ENCODE measurements around the gene LARGE1.
"Not testable (repeated sequence)": the region's sequence is repeated elsewhere in the genome, so short reads cannot be mapped to it uniquely, and the experiment has no call there.

Gene LARGE1

GRCh38 chr22:33421859-33422258 is 498.4 kb downstream of the LARGE1 start:
- DNase-seq (ENCODE audit: low spot score) = no peak

GRCh38 chr22:33418484-33418883 is 501.8 kb downstream of the LARGE1 start:
- DNase-seq (ENCODE audit: low spot score) = no peak

GRCh38 chr22:33415401-33415800 is 504.9 kb downstream of the LARGE1 start:
- no peak for DNase-seq (ENCODE audit: low spot score)

DNA sequence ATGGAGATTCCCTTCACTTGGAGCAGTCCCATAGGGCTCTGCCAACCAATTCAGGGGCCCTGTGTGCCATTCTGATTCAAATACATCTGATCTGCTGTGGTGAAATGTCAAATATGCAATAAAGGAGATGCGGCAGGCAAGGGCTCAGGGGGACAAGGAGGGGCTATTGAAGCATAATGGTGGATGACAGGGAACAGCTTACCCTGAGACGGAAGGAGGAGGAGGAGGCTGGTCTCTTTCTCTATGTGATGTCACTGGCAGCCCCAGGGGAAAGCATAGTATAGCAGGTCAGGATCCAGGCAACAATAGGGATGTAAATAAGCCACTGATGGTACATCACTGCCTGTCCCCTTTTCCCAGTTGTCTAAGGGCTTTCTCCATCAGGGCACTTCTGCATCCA is 511.2 kb downstream of the LARGE1 start:
- DNase-seq (ENCODE audit: low spot score) = no peak

DNA sequence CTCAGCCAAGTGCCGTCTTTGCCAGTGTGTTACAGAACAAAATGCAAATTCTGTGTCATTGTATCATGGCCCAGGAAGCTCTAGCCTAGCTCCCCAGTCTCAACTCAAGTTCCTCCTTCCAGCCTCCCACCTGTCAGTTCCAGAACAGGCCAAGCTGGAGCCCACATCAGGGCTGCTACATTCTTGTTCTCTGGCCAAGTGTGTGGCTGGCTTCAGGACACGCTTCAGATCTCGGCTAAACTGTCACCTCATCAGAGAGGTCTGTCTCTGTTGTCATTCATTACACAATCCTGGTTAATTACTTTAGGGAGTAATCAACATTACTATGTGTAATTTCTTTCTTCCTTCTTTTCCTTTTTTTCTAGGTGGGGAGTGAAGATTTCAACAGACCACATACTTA is 515.1 kb downstream of the LARGE1 start:
- no peak for DNase-seq (ENCODE audit: low spot score)

DNA sequence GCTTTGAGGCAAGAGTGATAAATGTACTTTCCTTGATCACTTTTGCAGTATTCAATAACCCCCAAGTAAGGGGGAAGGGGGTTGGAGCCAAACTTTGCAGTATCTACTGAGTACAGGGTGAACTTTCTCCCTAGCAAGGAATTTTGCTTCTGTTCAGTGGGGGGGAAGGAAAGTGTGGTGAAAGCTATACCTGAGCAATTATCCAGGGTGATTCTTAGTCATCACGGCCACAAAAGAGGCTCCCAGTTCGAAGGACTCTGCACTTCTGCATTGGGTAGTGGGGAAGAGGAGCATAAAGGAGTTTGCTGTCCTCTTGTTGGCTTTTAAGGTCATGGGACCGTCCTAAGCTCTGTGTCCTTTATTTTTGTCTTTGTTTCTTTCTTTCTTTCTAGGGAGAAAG is 515.6 kb downstream of the LARGE1 start:
- DNase-seq (ENCODE audit: low spot score) = no peak

- DNase-seq (ENCODE audit: low spot score) = no peak
Measured at GRCh38 chr22:33402325-33402724, 518.0 kb downstream of the LARGE1 start.

- no peak for DNase-seq (ENCODE audit: low spot score)
Measured at GRCh38 chr22:33401291-33401690, 519.0 kb downstream of the LARGE1 start.

DNA sequence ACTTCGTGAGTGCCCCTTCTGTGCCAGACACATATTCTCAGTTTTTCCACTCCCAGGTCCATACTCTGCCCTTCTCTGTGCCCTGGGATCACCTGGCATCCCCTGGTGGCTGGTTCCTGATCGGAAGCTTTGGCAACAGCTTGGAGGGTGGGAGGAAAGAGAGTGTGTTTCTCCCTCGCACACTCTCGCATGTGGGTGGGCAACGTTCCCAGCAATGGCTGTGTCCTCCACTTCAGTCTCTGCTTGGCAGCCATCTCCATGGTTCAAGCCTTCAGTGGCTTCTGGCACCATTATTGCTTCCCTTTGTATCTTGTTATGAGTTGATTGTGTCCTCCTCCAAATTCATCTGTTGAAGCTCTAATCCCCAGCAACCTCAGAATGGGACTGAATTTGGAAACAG is 519.4 kb downstream of the LARGE1 start:
- no peak for DNase-seq (ENCODE audit: low spot score)

DNA sequence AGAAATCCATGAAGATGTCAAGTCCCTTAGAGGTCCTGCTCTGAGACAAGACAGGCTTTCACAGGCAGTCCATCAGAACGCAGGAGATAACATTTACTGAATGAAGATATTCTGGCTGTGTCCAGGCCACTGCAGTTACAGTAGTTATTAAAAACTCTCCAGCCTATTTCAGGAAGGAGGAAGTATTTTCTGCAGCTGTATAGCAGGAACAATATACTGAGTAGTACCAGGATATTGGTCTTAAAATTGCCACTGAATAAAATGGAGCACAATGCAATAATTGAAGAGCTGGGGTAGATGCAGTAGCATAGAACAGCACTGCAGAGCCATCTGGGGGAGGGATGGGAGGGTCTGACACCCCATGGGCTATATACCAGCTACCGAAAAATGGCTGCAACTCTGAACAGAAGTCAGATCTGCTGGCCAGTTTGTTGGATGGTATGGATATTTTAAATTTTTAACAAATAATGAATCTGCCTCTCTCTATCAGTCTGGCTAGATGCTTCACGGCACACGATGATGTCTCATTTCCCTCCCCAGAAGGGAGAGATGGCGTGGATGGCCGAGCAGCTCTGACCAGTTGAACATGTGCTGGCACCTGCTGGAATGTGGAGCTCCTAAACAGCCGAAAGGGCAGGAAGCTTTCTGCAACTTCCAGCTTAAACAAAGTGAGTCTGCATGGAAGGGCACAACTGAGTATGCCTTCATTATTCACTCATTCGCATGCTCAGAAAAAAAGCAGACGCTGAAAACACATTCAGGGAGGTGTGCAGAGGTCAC is 520.0 kb downstream of the LARGE1 start:
- DNase-seq (ENCODE audit: low spot score) = no peak

- no peak for DNase-seq (ENCODE audit: low spot score)
Measured at GRCh38 chr22:33397381-33397907, 522.8 kb downstream of the LARGE1 start.

DNA sequence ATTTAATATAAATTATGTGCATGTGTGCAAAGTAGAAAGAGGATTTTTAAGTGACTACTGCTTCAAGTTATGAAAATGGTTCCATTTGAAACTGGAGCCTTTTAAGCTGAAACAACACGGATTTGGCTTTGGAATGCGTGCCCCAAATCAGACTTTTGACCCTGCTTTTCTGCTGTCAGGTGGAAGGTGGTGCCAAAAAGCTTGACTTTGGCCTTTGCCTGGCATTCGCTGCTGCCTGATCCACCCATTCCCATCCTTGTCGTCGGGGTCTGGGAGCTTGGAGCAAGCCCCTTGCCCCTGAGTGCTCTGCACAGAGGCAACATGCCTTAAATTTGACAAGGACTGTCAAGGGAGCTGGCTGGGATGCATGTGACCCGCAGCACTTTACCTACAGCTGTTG is 526.8 kb downstream of the LARGE1 start:
- no peak for DNase-seq (ENCODE audit: low spot score)

DNA sequence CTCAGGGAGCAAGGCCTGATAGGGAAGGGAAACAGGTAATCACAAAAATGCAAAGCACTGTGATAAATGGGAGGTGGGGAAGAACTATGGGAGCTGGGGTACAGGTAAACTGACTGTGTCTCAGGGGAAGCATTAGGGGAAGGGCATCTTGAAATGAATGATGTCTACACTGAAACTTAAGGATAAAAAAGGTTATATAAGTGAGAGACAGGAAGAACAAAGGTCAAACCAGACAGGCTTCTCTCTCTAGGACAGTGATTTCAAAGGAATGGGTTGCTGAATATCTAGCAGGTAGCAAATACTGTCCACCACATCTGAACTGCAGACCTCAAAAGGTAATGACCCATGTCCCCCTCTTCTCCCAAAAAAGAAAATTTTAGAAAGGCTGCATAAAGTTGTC is 529.0 kb downstream of the LARGE1 start:
- no peak for DNase-seq (ENCODE audit: low spot score)

DNA sequence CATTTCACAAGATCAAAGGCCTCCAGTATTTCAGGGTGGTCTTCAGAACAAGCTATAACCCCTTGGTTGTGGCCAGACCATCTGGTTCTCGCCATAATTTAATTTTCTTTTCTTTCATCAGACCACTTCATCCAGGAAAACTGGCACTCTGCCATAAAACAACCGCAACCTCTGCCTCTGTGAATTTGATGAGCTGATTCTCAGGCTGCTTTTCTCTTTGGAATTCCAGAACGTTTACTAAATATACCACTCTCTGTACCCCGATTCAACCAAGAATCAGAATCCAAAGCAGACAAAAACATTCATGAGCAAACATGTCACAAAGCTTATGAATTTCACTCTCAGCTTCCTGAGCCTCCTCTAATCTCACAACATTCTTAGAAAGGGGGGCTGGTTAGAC is 530.3 kb downstream of the LARGE1 start:
- DNase-seq (ENCODE audit: low spot score) = no peak

DNA sequence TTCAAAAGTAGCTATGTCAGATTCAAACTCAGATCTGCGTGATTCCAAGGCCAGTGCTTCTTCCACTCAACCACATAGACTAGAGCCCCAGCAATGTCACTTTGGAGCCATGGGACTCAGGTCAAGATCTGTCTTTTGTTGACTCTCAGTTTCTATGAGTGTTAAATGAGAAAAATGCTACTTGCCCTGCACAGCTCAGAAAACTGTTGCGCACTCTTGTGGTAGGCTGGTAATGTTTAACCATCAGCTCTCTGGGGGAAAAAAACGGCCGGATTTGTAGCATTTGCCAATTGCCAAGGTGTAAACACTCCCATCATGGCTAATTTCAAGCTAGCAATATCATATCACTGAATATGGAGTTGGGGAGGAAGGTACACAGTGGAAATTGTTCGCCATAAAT is 534.0 kb downstream of the LARGE1 start:
- no peak for DNase-seq (ENCODE audit: low spot score)

- DNase-seq (ENCODE audit: low spot score) = no peak
Measured at GRCh38 chr22:33385611-33386010, 534.7 kb downstream of the LARGE1 start.

DNA sequence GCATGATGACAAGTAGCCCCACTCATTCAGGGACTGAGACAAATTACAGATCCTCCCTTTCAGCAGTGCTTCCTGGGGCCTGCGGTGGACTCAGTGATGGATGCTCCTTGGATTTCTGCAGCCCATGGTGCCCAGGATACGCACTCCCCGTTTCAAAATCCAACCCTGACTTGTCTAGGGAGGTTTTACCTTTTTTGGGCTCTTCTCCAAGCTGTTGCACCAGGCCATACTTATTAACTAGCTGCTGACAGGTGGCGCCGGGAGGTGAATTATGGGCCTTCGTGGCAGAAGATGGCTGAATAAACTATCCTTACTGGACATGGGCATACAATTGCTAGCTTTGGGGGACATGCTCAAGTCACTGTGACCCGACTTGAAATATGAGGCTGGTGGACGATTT is 537.8 kb downstream of the LARGE1 start:
- no peak for DNase-seq (ENCODE audit: low spot score)

- DNase-seq (ENCODE audit: low spot score) = no peak
Measured at GRCh38 chr22:33381531-33382406, 538.5 kb downstream of the LARGE1 start.

DNA sequence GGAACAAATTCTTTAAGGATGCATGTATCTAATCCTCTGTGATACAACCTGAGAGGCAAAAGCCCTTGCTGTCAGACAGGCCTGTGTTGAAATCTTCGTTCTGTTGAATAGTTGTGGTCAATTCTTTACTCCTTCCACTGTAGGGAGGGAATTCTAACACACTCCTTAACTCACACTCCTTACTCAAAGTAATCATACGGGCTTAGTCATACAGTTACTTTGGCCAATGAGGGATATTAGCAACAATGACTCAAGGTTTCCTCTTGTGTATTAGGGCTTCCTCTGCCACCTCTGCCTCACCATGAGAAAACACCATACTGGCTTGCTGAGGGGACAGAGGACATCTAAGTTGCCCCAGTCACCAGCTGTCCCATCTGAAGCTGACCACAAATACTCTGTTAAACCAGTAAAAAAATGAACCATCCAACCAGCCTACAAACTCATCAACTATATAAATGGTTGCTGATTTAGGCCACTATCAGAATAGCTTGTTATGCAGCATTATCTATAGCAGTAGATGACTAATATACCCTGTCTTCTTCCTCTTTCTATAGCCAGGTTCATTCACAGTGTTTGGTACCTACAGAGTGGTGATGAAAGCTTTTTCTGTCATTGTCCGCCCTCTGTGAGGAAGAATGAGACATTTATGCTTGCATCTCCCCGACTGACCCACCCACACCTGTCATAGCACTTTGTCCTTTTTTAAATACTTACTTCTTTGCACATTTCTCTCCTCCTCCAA is 539.3 kb downstream of the LARGE1 start:
- no peak for DNase-seq (ENCODE audit: low spot score)

GRCh38 chr22:33379836-33380235 is 540.4 kb downstream of the LARGE1 start:
- no peak for DNase-seq (ENCODE audit: low spot score)

DNA sequence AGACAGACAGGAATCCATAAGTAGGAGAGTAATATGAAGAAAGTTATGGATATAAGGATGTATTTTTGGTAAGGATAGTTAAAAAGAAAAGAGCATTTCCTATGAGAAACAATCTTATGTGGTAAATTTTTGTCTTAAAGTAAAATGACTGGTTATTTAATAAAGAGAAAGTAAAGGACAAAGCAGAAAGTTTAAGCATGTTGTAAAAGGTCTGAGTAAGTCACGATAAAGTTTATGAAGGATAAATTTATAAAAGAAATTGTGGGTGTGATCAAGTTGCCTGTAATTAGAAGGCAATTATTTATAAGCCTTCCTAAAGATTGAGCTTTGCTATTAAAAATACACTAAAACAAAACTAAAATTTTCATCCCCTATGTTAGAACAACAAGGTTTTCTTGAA is 547.4 kb downstream of the LARGE1 start:
- DNase-seq (ENCODE audit: low spot score) = no peak

GRCh38 chr22:33363256-33363655 is 557.0 kb downstream of the LARGE1 start:
- not testable (repeated sequence) for DNase-seq (ENCODE audit: low spot score)

Data from left forelimb (tissue), 1 donor.